OCI-LY7 (cell line): Measurements from ENCODE around the gene DNASE2. TPM values are rescaled to one million over a fixed set of nuclear protein-coding genes. Genes with fewer than 3 reads are reported as not detected.

Experiments
- BruUV-seq: library from RNA; stranded (reverse); fragments of 400-500 nt; replicated peaks from 2 replicates; lab custom pipeline; 2021; lab: Mats Ljungman, UMichigan
- CTCF ChIA-PET: fragments of 300-600 bp; sonication (Branson Sonifier 250); formaldehyde crosslinking; loops from one replicate; lab custom pipeline; 2022; ENCODE audit warnings: antibody characterized with exemption; ENCODE audit not compliant: unreplicated experiment; lab: Charles Lee
- POLR2A ChIA-PET: fragments of 300-600 bp; sonication (Branson Sonifier 250); formaldehyde crosslinking; loops from one replicate; lab custom pipeline; 2022; ENCODE audit warnings: antibody characterized with exemption; lab: Charles Lee
- DNase-seq: peaks from one replicate; pipeline ENCODE4 v3.0.0-alpha.2; 2015; ENCODE audit warnings: low spot score
- H2AFZ ChIP-seq: fragments of 200-600 bp; sonication (generic), shearing (Covaris generic); 2 replicates; pipeline ENCODE4 v1.6.1; 2014; ENCODE audit warnings: mild to moderate bottlenecking, antibody characterized with exemption, low read length, moderate library complexity
- H3K27ac ChIP-seq: fragments of 200-600 bp; sonication (generic); 2 replicates; pipeline ENCODE4 v1.5.1; 2014; ENCODE audit warnings: mixed run types, low read depth, mild to moderate bottlenecking, moderate library complexity, low read length, inconsistent platforms; ENCODE audit not compliant: poor library complexity, severe bottlenecking
- H3K36me3 ChIP-seq: fragments of 200-600 bp; sonication (generic); 2 replicates; pipeline ENCODE4 v1.6.1; 2014; ENCODE audit warnings: mild to moderate bottlenecking, antibody characterized with exemption, low read length, moderate library complexity, mixed read lengths; ENCODE audit not compliant: insufficient read depth
- H3K4me1 ChIP-seq: fragments of 200-600 bp; sonication (generic); 2 replicates; pipeline ENCODE4 v1.5.1; 2014; ENCODE audit warnings: mild to moderate bottlenecking, low read length; ENCODE audit not compliant: insufficient read depth, poor library complexity, severe bottlenecking
- H3K4me2 ChIP-seq: fragments of 200-600 bp; sonication (generic); 2 replicates; pipeline ENCODE4 v1.6.1; 2014; ENCODE audit warnings: mild to moderate bottlenecking, low read length
- H3K4me3 ChIP-seq: fragments of 200-600 bp; sonication (generic); 2 replicates; pipeline ENCODE4 v1.5.1; 2014; ENCODE audit warnings: mild to moderate bottlenecking, low read depth, low read length; ENCODE audit not compliant: poor library complexity, severe bottlenecking
- H3K79me2 ChIP-seq: fragments of 200-600 bp; sonication (generic); 2 replicates; pipeline ENCODE4 v1.6.1; 2016; ENCODE audit warnings: low read depth, mild to moderate bottlenecking, low read length, moderate library complexity, mixed read lengths; ENCODE audit not compliant: insufficient read depth
- H3K9me2 ChIP-seq: fragments of 200-600 bp; sonication (generic); 2 replicates; pipeline ENCODE4 v1.6.1; 2016; ENCODE audit warnings: mild to moderate bottlenecking, low read length, mixed read lengths; ENCODE audit not compliant: insufficient read depth
- H3K9me3 ChIP-seq: fragments of 200-600 bp; sonication (generic); 2 replicates; pipeline ENCODE4 v1.6.1; 2014; ENCODE audit warnings: mild to moderate bottlenecking, mixed run types, low read length, mixed read lengths
- H4K20me1 ChIP-seq: fragments of 200-600 bp; sonication (generic); 2 replicates; pipeline ENCODE4 v1.6.1; 2014; ENCODE audit warnings: mild to moderate bottlenecking, antibody characterized with exemption, low read length, moderate library complexity, mixed read lengths; ENCODE audit not compliant: insufficient read depth
- CTCF ChIP-seq: fragments of 200-600 bp; sonication (generic); conservative IDR thresholded peaks from 2 replicates; pipeline ENCODE4 v1.5.1; 2014; ENCODE audit warnings: mild to moderate bottlenecking, antibody characterized with exemption, low read length, moderate library complexity, mixed read lengths
- EZH2phosphoT487 ChIP-seq: fragments of 200-600 bp; sonication (generic); IDR thresholded peaks from 2 replicates; pipeline ENCODE4 v1.6.1; 2018; ENCODE audit warnings: low read depth, borderline replicate concordance, mild to moderate bottlenecking, mixed run types, antibody characterized with exemption, low read length, moderate library complexity, mixed read lengths
- intact Hi-C: fragments of 100-400 bp; cut with micrococcal nuclease; formaldehyde crosslinking; loops from one replicate; pipeline ENCODE4 v1.10.0; 2022; ENCODE audit not compliant: unreplicated experiment
- total RNA-seq, 2 experiments: library from RNA; depleted of rRNA in 1 of 2; stranded (reverse); fragments of >200 nt in 1 of 2; shearing (Covaris generic) in 1 of 2; gene quantifications; 2 replicates each; pipeline ENCODE4 v1.2.3, GENCODE V29; 2014 to 2022

Gene DNASE2
- total RNA-seq, 2 experiments from 2014 or later: 32.4 to 33.7 TPM

- ChIA-PET CTCF (no interaction called here), POLR2A (no interaction called here)
- Histone ChIP-seq H3K9me3 (no peaks in the 10 kb centered on the region), H3K27ac (no peak overlapping the region), H3K36me3 (peaks cover 6% of the 10 kb centered on the region; the same call in 1 of the 2 replicates), H3K9me2 (no peaks in the 10 kb centered on the region), H4K20me1 (no peaks in the 10 kb centered on the region), H3K4me3 (peak overlapping the region; percentile 12), H3K4me2 (peak overlapping the region; percentile 90), H3K79me2 (no peaks in the 10 kb centered on the region), H2AFZ (no peak overlapping the region), H3K4me1 (peaks cover 45% of the 10 kb centered on the region)
- intact Hi-C loops: no loop called here
- BruUV-seq: no TSS peak
- DNase-seq: no peak
- TF ChIP-seq EZH2phosphoT487 (no peak), CTCF (no peak)
These were observed 40.2 kb downstream of the DNASE2 start for GRCh38 chr19:12841094-12841493.

DNA sequence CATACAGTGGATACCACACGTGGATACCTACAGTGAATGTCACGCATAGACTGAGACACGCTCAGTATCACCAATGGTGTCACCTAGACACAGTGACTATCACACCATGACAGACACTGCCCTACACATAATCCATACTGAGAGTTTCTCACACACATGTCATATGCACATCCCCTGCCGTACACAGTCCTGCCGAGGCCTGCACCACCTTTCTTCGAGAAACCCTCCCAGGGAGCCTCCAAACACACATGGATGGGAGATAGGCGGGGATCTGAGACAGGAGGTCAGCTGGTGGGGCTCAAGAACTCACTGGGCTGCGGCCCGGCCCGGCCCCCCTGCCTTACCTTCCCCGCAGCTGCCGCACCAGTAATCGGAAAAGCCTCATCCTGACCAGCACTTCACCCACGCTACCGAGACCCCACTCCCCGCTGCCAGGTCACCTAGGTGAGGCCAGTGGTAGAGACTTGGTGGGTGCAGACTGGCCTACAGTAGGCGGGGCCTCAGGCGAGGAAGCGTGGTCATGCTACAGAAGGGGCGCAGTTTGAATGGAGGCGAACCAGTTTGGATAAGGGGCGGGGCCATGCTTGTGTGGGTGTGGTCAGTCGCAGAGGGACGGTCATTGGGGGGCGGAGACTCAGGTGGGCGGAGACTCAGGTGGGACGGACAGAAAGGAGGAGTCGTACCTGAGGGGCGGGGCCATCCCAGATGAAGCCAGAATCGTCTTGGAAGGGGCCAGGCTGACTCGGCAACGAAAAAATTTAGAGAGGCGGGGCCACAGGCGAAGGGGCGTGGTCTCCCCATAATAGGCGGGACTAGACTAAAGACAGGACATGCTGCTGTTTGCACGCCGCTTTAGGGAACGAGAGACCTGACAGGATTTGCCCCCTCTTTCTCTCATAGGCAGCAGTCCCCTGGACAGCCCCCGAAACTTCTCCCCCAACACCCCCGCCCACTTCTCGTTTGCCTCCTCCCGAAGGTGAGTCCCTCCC, 40.9 kb downstream of the DNASE2 start:
- Histone ChIP-seq H3K79me2 (no peaks in the 10 kb centered on the region), H3K4me2 (peak overlapping the region; percentile 90), H3K9me3 (no peaks in the 10 kb centered on the region), H3K4me1 (peaks cover 52% of the 10 kb centered on the region), H3K27ac (no peak overlapping the region), H4K20me1 (no peaks in the 10 kb centered on the region), H2AFZ (no peak overlapping the region), H3K36me3 (peaks cover 6% of the 10 kb centered on the region; the same call in 1 of the 2 replicates), H3K4me3 (peak overlapping the region; percentile 12), H3K9me2 (no peaks in the 10 kb centered on the region)
- ChIA-PET POLR2A (no interaction called here), CTCF (no interaction called here)
- BruUV-seq: no TSS peak
- intact Hi-C loops: no loop called here
- peak; percentile 90 for DNase-seq
- TF ChIP-seq CTCF: no peak; the same call in 1 of the 2 replicates
- no peak for TF ChIP-seq EZH2phosphoT487
